ENCODE results near the gene CLN5. TPM values are rescaled to one million over a fixed set of nuclear protein-coding genes. Genes with fewer than 3 reads are reported as not detected.

The CLN5 gene
- total and polyA plus RNA-seq, 2 of the 13 experiments (the other 11 are each of a cell fraction or from before 2014, with no cell fraction given) = 10.1 to 13.7 TPM

- TF ChIP-seq HMGXB3 (CRISPR knock-in tag; IDR thresholded peaks at IDR 0.05; ENCODE audit: borderline replicate concordance) (no peak), ZNF615 (CRISPR knock-in tag; IDR thresholded peaks at IDR 0.05; ENCODE audit: borderline replicate concordance) (no peak), ZNF225 (CRISPR knock-in tag; IDR thresholded peaks at IDR 0.05) (peak; percentile 63; the same call in 1 of the 2 replicates), NFYB (CRISPR knock-in tag; IDR thresholded peaks at IDR 0.05) (peak; percentile 61), ZNF24 (IDR thresholded peaks at IDR 0.05) (no peak), ZNF142 (CRISPR knock-in tag; IDR thresholded peaks at IDR 0.05) (peak; percentile 85), ZNF282 (IDR thresholded peaks at IDR 0.05; ENCODE audit: partially characterized antibody) (no peak), RBM22 (optimal IDR thresholded peaks at IDR 0.05; ENCODE audit: low read length) (no peak), HBP1 (CRISPR knock-in tag; IDR thresholded peaks at IDR 0.05; ENCODE audit: low read depth) (peak; percentile 82; the same call in 1 of the 2 replicates), KMT2B (CRISPR knock-in tag; IDR thresholded peaks at IDR 0.05) (peak; percentile 97), HNRNPLL (IDR thresholded peaks at IDR 0.05; ENCODE audit: low read depth, low read length, poor library complexity, severe bottlenecking) (peak; percentile 89), ZGPAT (CRISPR knock-in tag; IDR thresholded peaks at IDR 0.05) (peak; percentile 96), FOXC1 (CRISPR knock-in tag; IDR thresholded peaks at IDR 0.05; ENCODE audit: borderline replicate concordance) (peak; percentile 81; the same call in 1 of the 2 replicates), ZNF777 (CRISPR knock-in tag; IDR thresholded peaks at IDR 0.05) (peak; percentile 66; the same call in 1 of the 2 replicates)
Observed at GRCh38 chr13:76991796-76992547, at the start of gene CLN5 (continued).

All from HepG2 (cell line).